ENCODE data around the gene RIGI. TPM values are rescaled to one million over a fixed set of nuclear protein-coding genes. Genes with fewer than 3 reads are reported as not detected.

The RIGI gene
- total RNA-seq, 2 donors from 2014 or later: 7.9 to 9.2 TPM

- H3K9me3 Mint-ChIP-seq: no peaks in the 10 kb centered on the region
- no peak for ATAC-seq
- H3K4me3 Mint-ChIP-seq: no peak overlapping the region
- peaks cover 34 to 46% of the 10 kb centered on the region in 2 donors for H3K4me1 Mint-ChIP-seq (ENCODE audit: low read depth in 2 of 2)
- no peaks in the 10 kb centered on the region for H3K27me3 Mint-ChIP-seq
- H3K27ac Mint-ChIP-seq: peak overlapping the region in 1 of 2 donors; percentile 16
- no peak for DNase-seq (ENCODE audit: low spot score)
- peaks cover 17% of the 10 kb centered on the region for H3K36me3 Mint-ChIP-seq
These were observed 9.8 kb downstream of the RIGI start for GRCh38 chr9:32516241-32516640.

DNA sequence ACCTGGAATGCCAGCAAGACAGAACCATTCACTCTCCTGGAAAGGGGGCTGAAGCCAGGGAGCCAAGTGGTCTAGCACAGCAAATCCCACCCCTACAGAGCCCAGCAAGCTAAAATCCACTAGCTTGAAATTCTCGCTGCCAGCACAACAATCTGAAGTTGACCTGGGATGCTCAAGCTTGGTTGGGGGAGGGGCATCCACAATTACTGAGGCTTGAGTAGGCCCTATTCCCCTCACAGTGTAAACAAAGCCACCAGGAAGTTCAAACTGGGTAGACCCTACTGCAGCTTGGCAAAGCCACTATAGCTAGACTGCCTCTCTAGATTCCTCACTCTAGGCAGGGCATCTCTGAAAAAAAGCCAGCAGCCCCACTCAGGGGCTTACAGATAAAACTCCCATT, 17.3 kb downstream of the RIGI start:
- peaks cover 5% of the 10 kb centered on the region for H3K36me3 Mint-ChIP-seq
- no peak overlapping the region for H3K27ac Mint-ChIP-seq
- no peak overlapping the region for H3K4me3 Mint-ChIP-seq
- no peaks in the 10 kb centered on the region for H3K9me3 Mint-ChIP-seq
- H3K27me3 Mint-ChIP-seq: no peaks in the 10 kb centered on the region
- peaks cover 44 to 47% of the 10 kb centered on the region in 2 donors for H3K4me1 Mint-ChIP-seq (ENCODE audit: low read depth in 2 of 2)
- ATAC-seq (no peak), DNase-seq (ENCODE audit: low spot score) (no peak)

DNA sequence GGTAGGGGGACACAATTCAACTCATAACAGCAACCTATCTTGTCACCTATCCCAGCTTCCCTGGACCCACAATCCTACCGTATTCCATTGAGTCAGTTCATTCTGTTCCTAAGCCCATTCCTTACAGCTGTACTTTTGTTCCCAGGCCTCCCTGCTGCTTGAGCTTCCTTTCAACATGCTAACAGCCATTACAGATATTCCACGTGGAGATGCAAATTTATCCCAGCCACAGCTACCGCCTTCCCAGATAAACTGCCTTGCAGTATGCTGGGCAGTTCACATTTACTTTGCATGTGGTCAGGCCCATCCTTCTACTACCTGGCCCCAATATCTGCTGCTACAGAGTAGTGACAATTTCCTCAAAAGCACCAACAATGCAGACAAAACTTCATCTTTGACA, 23.0 kb downstream of the RIGI start:
- peaks cover 13 to 14% of the 10 kb centered on the region in 2 donors for H3K4me1 Mint-ChIP-seq (ENCODE audit: low read depth in 2 of 2)
- H3K27ac Mint-ChIP-seq: peak overlapping the region in 1 of 2 donors; percentile 6
- H3K36me3 Mint-ChIP-seq: no peaks in the 10 kb centered on the region
- H3K4me3 Mint-ChIP-seq: no peak overlapping the region
- DNase-seq (ENCODE audit: low spot score) (no peak), ATAC-seq (no peak)
- H3K9me3 Mint-ChIP-seq: no peaks in the 10 kb centered on the region
- no peaks in the 10 kb centered on the region for H3K27me3 Mint-ChIP-seq

DNA sequence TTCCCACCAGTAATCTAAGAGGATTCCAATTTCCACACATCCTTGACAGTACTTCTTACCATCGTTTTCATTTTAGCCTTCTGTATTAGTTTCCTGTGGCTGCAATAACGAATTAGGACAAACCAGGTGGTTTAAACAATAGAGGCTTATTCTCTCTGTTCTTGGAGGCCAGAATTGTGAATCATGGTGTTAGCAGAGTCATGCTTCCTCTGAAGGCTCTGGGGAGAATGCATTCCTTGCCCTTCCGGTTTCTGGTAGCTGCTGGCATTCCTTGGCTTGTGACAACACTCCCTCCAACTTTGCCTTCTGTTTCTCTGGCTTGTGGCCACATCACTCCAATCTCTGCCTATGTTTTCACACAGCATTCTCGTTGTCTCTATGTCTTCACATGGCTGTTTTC, 23.5 kb downstream of the RIGI start:
- H3K36me3 Mint-ChIP-seq: no peaks in the 10 kb centered on the region
- no peak overlapping the region for H3K27ac Mint-ChIP-seq

GRCh38 chr9:32501868-32502267, 24.1 kb downstream of the RIGI start:
- Mint-ChIP-seq H3K27me3 (no peaks in the 10 kb centered on the region), H3K27ac (no peak overlapping the region), H3K4me3 (no peak overlapping the region), H3K36me3 (no peaks in the 10 kb centered on the region), H3K9me3 (no peaks in the 10 kb centered on the region), H3K4me1 (ENCODE audit: low read depth in 2 of 2) (peaks cover 11 to 13% of the 10 kb centered on the region in 2 donors)
- ATAC-seq (no peak), DNase-seq (ENCODE audit: low spot score) (no peak)

More for the DNA sequence above, 23.5 kb downstream of the RIGI start:
- ATAC-seq (no peak), DNase-seq (ENCODE audit: low spot score) (no peak)
- no peaks in the 10 kb centered on the region for H3K9me3 Mint-ChIP-seq
- H3K4me1 Mint-ChIP-seq (ENCODE audit: low read depth in 2 of 2): peaks cover 11 to 13% of the 10 kb centered on the region in 2 donors
- no peaks in the 10 kb centered on the region for H3K27me3 Mint-ChIP-seq
- H3K4me3 Mint-ChIP-seq: no peak overlapping the region

GRCh38 chr9:32500768-32501167, 25.2 kb downstream of the RIGI start:
- Mint-ChIP-seq H3K4me3 (no peak overlapping the region), H3K9me3 (no peaks in the 10 kb centered on the region), H3K36me3 (no peaks in the 10 kb centered on the region), H3K27ac (no peak overlapping the region), H3K4me1 (ENCODE audit: low read depth in 2 of 2) (peaks cover 11 to 13% of the 10 kb centered on the region in 2 donors), H3K27me3 (no peaks in the 10 kb centered on the region)
- ATAC-seq (no peak), DNase-seq (ENCODE audit: low spot score) (no peak)

DNA sequence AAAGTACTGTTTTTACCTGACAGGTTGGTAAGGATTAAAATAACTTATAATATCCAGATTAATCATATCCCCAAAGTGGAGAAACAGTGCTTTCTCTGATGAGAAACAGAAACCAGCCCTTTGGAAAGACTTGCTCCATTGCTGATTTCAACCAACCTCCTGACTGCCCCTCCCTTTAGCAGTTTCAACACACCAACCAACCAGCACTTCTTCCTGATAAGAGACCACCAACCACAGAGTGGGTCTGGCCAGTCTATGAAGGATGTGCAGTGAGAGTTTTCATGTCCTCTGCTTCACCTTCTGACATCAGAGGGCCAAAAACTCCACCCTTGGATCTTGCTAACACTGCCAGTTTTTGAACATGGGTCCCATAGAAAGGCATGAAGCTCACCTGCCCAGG, 28.1 kb downstream of the RIGI start:
- DNase-seq (ENCODE audit: low spot score): no peak
- Mint-ChIP-seq H3K36me3 (peaks cover 5% of the 10 kb centered on the region), H3K4me1 (ENCODE audit: low read depth in 2 of 2) (peaks cover 6 to 13% of the 10 kb centered on the region in 2 donors), H3K4me3 (no peak overlapping the region), H3K9me3 (no peaks in the 10 kb centered on the region), H3K27ac (no peak overlapping the region), H3K27me3 (no peaks in the 10 kb centered on the region)
- ATAC-seq: no peak

GRCh38 chr9:32490601-32491000, 35.4 kb downstream of the RIGI start:
- peaks cover 26% of the 10 kb centered on the region for H3K36me3 Mint-ChIP-seq
- H3K4me1 Mint-ChIP-seq (ENCODE audit: low read depth in 2 of 2): no peaks in the 10 kb centered on the region
- no peak overlapping the region for H3K27ac Mint-ChIP-seq
- no peaks in the 10 kb centered on the region for H3K9me3 Mint-ChIP-seq
- no peak for ATAC-seq
- no peak overlapping the region for H3K4me3 Mint-ChIP-seq
- DNase-seq (ENCODE audit: low spot score): no peak
- H3K27me3 Mint-ChIP-seq: no peaks in the 10 kb centered on the region

DNA sequence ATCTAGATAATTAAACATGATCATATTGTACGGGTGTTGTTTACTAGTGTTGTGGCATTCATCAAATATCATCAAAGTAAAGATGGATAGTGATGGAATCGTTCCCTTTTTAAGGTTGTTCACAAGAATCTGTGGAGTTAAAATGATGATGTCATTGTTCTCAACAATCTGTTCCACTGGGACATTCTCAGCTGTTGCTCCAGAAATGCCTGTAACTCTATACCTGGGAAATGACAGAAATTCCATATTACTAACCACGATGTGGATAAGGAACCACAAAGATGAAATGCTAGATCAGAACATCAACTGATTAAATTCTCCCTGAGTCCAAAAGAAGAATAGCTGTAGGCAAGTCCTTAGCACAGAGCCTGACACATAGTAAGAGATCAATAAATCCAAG, 38.0 kb downstream of the RIGI start:
- Mint-ChIP-seq H3K27ac (no peak overlapping the region), H3K36me3 (peaks cover 36% of the 10 kb centered on the region), H3K9me3 (no peaks in the 10 kb centered on the region), H3K4me3 (no peak overlapping the region), H3K4me1 (ENCODE audit: low read depth in 2 of 2) (no peaks in the 10 kb centered on the region), H3K27me3 (no peaks in the 10 kb centered on the region)
- ATAC-seq: no peak
- no peak for DNase-seq (ENCODE audit: low spot score)

DNA sequence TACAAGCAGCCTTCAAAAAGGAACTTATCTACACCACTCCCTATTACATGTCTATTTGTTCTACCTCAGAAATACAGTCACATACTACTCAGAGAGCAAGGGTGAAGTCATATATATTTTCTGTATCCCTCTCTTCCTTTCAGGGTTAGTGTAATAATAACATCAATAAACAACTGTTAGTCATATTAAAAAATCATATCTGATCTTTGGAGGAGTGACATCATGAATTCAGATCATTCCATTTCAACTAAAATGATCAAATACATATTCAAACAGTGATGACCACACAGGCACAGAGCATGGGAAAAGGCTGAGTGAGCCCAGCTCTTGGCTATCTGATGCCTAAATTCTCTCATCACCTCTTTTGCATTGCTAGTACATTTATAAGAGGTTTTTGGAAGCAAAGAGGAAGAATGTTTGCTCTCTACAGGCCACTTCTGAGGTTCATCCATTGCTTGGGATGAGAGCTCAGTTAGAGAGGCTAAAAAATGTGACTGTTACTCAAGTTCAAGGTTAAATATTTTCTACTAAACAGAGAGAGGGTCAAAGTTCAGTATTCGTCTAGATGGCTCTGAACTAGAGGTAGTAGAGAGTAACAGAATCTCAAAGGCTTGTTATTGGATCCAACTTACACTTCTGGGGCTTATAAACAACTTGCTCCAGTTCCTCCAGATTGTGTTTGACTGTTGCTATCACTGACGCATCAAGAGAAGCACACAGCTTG, 39.0 kb downstream of the RIGI start:
- Mint-ChIP-seq H3K27me3 (no peaks in the 10 kb centered on the region), H3K27ac (peak overlapping the region in 1 of 2 donors; percentile 51), H3K4me1 (ENCODE audit: low read depth in 2 of 2) (no peaks in the 10 kb centered on the region), H3K4me3 (no peak overlapping the region), H3K9me3 (no peaks in the 10 kb centered on the region), H3K36me3 (peaks cover 40% of the 10 kb centered on the region)
- ATAC-seq (no peak), DNase-seq (ENCODE audit: low spot score) (no peak)

DNA sequence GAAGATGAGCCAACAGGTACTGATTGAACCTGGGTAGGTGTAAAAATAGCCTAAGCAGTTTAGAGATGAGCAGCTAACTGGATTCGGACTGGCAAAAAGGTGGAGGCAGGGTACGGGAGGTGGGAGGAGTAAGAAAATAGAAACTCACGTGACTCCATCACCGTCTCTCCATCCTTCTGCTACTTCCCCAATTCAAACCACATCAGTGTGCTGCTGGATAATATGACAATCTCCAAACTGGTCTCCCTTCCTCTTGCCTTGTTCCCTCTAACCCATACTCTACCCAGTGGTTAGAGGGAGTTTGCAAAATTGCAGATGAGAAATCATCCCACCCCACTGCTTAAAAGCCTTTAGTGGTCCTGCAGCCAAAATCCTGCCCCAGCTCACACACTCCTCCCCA, 42.7 kb downstream of the RIGI start:
- Mint-ChIP-seq H3K27me3 (no peaks in the 10 kb centered on the region), H3K4me1 (ENCODE audit: low read depth in 2 of 2) (no peaks in the 10 kb centered on the region), H3K4me3 (no peak overlapping the region), H3K27ac (no peak overlapping the region), H3K36me3 (peaks cover 48% of the 10 kb centered on the region), H3K9me3 (no peaks in the 10 kb centered on the region)
- ATAC-seq (no peak), DNase-seq (ENCODE audit: low spot score) (no peak)

Other genes with a start within 250 kb of the RIGI start
- 10 to 100 TPM; 10.9 to 12.1 TPM for gene ACO1, start 141.6 kb downstream of the RIGI start, total RNA-seq
- 1 to 10 TPM; 6.4 to 9.1 TPM for gene SMIM27, start 26.1 kb upstream of the RIGI start, total RNA-seq
- gene TOPORS, start 26.4 kb upstream of the RIGI start, total RNA-seq: 10 to 100 TPM; 11.3 to 12.1 TPM
- 10 to 100 TPM; 28.9 to 33.8 TPM for gene NDUFB6, start 47.0 kb upstream of the RIGI start, total RNA-seq
- not detected for gene TAF1L, start 109.5 kb upstream of the RIGI start, total RNA-seq

All from natural killer cell treated with Interleukin-12 subunit alpha and Interleukin-12 subunit beta and Interleukin-15 and Interleukin-18, amount 100 ng/mL, for 72 hours (primary cell).